Fibroblast of lung (primary cell): ENCODE measurements around the gene PCSK6. TPM values are rescaled to one million over a fixed set of nuclear protein-coding genes. Genes with fewer than 3 reads are reported as not detected.

ENCODE experiments used
- DNase-seq, 2 donors: peaks; one replicate each; pipeline versions ENCODE4 v3.0.0 to v3.0.0-alpha.2; 2010; ENCODE audit warnings: low read depth in 2 of 2
- H2AFZ ChIP-seq: 2 replicates; pipeline ENCODE4 v1.5.1; 2012; ENCODE audit warnings: low read length, control low read depth, inconsistent platforms
- H3K27ac ChIP-seq: 2 replicates; pipeline ENCODE4 v1.5.1; 2011; ENCODE audit warnings: low read length, control low read depth; ENCODE audit not compliant: insufficient read depth
- H3K27me3 ChIP-seq: 2 replicates; pipeline ENCODE4 v1.5.1; 2011; ENCODE audit warnings: mild to moderate bottlenecking, low read length; ENCODE audit not compliant: control insufficient read depth, insufficient read depth
- H3K36me3 ChIP-seq: 2 replicates; pipeline ENCODE4 v1.5.1; 2011; ENCODE audit warnings: low read length; ENCODE audit not compliant: control insufficient read depth, insufficient read depth
- H3K4me1 ChIP-seq: 2 replicates; pipeline ENCODE4 v1.5.1; 2011; ENCODE audit warnings: low read length; ENCODE audit not compliant: control insufficient read depth, insufficient read depth; ENCODE audit errors: extremely low read depth
- H3K4me2 ChIP-seq: 2 replicates; pipeline ENCODE4 v1.5.1; 2011; ENCODE audit warnings: low read length, control low read depth; ENCODE audit not compliant: insufficient read depth; ENCODE audit errors: extremely low read depth
- H3K4me3 ChIP-seq, 4 experiments: fragments of 200-600 bp in 1 of 4; sonication (generic) in 1 of 4; replicated peaks in 1 of 4; 2 replicates each; pipeline ENCODE4 v1.5.1; 2011 to 2016; ENCODE audit warnings: low read length in 4 of 4, low read depth in 3 of 4, mild to moderate bottlenecking in 3 of 4, control low read depth in 2 of 4, inconsistent platforms in 1 of 4, mixed read lengths in 1 of 4; ENCODE audit not compliant: insufficient read depth in 1 of 4; ENCODE audit errors: control extremely low read depth in 1 of 4
- H3K79me2 ChIP-seq: 2 replicates; pipeline ENCODE4 v1.5.1; 2012; ENCODE audit warnings: mild to moderate bottlenecking, low read length, inconsistent platforms; ENCODE audit not compliant: control insufficient read depth, insufficient read depth
- H3K9ac ChIP-seq: 2 replicates; pipeline ENCODE4 v1.5.1; 2011; ENCODE audit warnings: mild to moderate bottlenecking, low read length, control low read depth; ENCODE audit not compliant: insufficient read depth
- H3K9me3 ChIP-seq: 2 replicates; pipeline ENCODE4 v1.5.1; 2012; ENCODE audit warnings: low read depth, low read length; ENCODE audit not compliant: control insufficient read depth, insufficient read depth
- H4K20me1 ChIP-seq: 2 replicates; pipeline ENCODE4 v1.5.1; 2011; ENCODE audit warnings: low read length; ENCODE audit not compliant: control insufficient read depth, insufficient read depth; ENCODE audit errors: extremely low read depth
- EZH2 ChIP-seq: IDR thresholded peaks from 2 replicates; pipeline ENCODE4 v1.5.1; 2012; ENCODE audit warnings: low read length, control low read depth, mild to moderate bottlenecking; ENCODE audit errors: missing control alignments
- polyA plus RNA-seq, 2 donors: library from polyadenylated mRNA; depleted of rRNA in 1 of 2; stranded (reverse) in 1 of 2; unstranded in 1 of 2; fragments of >200 nt; gene quantifications; 2 replicates each; pipeline ENCODE4 v1.2.1, GENCODE V29; 2011 to 2012; ENCODE audit warnings: missing spikeins in 1 of 2
- total RNA-seq: library from RNA; depleted of rRNA; stranded (reverse); fragments of >200 nt; gene quantifications from 2 replicates; pipeline ENCODE4 v1.2.1, GENCODE V29; 2014
- TF ChIP-seq, protein P1 (sequence below), 2 donors: IDR thresholded peaks in 1 of 2; conservative IDR thresholded peaks in 1 of 2; 1 replicate in 1 of 2; 2 replicates in 1 of 2; pipeline ENCODE4 v1.5.1; 2011 to 2012; ENCODE audit warnings: low read length in 2 of 2, control low read depth in 1 of 2, inconsistent platforms in 1 of 2, low read depth in 1 of 2, mild to moderate bottlenecking in 1 of 2

The PCSK6 gene
- total and polyA plus RNA-seq, 2 donors (not counting 1 experiment from before 2014, with no cell fraction given), result 0.02 to 0.83 TPM

DNA sequence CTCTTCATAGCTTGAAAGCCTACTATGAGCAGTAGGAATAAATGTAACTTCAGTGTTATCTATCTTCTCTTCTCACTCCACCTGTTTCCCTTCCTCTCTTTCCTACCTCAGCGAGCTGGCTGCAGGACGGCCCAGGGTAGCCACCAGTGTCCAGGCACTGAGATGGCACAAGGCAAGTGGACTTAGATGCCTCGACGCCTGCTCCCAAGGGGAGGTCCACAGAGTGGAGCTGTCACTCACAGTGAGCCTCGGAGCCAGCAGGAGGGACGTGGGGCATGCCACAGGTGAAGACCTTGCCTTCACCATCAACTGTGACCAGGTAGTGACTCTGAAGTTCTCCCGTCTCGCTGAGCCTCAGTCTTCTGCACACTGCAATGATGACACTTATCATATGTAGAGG is 88.2 kb downstream of the PCSK6 start:
- H2AFZ ChIP-seq, result no peak overlapping the region
- no peaks in the 10 kb centered on the region for H3K36me3 ChIP-seq
- no peaks in the 10 kb centered on the region for H3K27me3 ChIP-seq
- no peaks in the 10 kb centered on the region for H3K9me3 ChIP-seq
- no peak overlapping the region for H3K4me2 ChIP-seq
- no peaks in the 10 kb centered on the region for H3K79me2 ChIP-seq
- TF ChIP-seq, protein P1, sequence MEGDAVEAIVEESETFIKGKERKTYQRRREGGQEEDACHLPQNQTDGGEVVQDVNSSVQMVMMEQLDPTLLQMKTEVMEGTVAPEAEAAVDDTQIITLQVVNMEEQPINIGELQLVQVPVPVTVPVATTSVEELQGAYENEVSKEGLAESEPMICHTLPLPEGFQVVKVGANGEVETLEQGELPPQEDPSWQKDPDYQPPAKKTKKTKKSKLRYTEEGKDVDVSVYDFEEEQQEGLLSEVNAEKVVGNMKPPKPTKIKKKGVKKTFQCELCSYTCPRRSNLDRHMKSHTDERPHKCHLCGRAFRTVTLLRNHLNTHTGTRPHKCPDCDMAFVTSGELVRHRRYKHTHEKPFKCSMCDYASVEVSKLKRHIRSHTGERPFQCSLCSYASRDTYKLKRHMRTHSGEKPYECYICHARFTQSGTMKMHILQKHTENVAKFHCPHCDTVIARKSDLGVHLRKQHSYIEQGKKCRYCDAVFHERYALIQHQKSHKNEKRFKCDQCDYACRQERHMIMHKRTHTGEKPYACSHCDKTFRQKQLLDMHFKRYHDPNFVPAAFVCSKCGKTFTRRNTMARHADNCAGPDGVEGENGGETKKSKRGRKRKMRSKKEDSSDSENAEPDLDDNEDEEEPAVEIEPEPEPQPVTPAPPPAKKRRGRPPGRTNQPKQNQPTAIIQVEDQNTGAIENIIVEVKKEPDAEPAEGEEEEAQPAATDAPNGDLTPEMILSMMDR (conservative IDR thresholded peaks at IDR 0.05 in 1 of 2, IDR thresholded peaks at IDR 0.05 in 1 of 2; ENCODE audit: low read depth in 1 of 2, low read length in 2 of 2), result no peak
- no peak for TF ChIP-seq EZH2
- no peaks in the 10 kb centered on the region for H3K4me1 ChIP-seq
- no peaks in the 10 kb centered on the region for H4K20me1 ChIP-seq
- no peak overlapping the region for H3K9ac ChIP-seq
- H3K4me3 ChIP-seq, result no peak overlapping the region
- no peak for DNase-seq
- H3K27ac ChIP-seq, result no peak overlapping the region

DNA sequence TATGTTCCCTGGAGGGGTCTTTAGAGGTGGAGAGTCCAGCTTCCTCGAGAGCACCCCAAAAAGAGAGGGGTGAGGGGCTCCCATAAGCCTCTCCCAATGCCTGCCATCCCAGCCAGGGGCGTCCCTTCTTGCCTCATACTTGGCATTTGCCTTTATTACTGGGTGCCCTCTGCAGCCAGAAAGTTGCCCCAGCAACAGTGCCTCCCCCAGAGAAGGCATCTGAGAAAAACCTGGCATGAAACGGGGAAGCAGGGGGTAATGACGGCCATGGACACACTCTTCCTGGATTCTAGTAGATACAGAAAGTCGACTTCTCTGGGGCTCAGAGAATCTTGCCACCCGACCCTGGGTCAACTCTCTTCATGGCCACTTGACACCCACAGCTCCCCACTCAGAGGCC is 90.1 kb downstream of the PCSK6 start:
- Histone ChIP-seq H3K9me3 (no peaks in the 10 kb centered on the region), H3K4me1 (no peaks in the 10 kb centered on the region), H3K27me3 (peaks cover 2% of the 10 kb centered on the region), H3K36me3 (no peaks in the 10 kb centered on the region), H3K4me3 (no peak overlapping the region), H4K20me1 (no peaks in the 10 kb centered on the region), H2AFZ (no peak overlapping the region), H3K4me2 (no peak overlapping the region), H3K79me2 (no peaks in the 10 kb centered on the region), H3K9ac (no peak overlapping the region), H3K27ac (no peak overlapping the region)
- TF ChIP-seq, protein P1 (conservative IDR thresholded peaks at IDR 0.05 in 1 of 2, IDR thresholded peaks at IDR 0.05 in 1 of 2; ENCODE audit: low read depth in 1 of 2, low read length in 2 of 2), result no peak
- TF ChIP-seq EZH2, result no peak
- no peak for DNase-seq

DNA sequence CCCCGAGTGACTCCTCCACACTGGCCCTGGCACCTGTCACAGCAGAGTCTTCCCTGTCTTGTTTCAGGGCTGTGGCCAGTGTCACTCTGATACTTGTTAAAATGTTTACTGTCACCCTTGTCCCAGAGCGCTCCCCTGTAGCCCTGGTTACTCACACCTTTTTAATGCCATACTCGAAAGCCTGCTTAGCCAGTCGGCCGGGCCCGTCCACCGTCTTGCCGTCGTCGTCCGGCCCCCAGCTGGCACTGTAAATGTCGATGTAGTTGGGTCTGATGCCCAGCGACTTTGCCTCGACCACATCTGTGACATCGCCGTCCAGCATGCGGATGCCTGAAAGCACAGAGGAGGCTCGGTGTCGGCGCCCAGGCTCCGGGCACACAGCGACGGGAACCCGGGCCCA is 91.3 kb downstream of the PCSK6 start:
- Histone ChIP-seq H3K27ac (no peak overlapping the region), H3K9ac (no peak overlapping the region), H3K36me3 (no peaks in the 10 kb centered on the region), H3K9me3 (no peaks in the 10 kb centered on the region), H3K4me1 (no peaks in the 10 kb centered on the region), H4K20me1 (no peaks in the 10 kb centered on the region), H3K79me2 (no peaks in the 10 kb centered on the region), H3K27me3 (peaks cover 2% of the 10 kb centered on the region), H3K4me3 (no peak overlapping the region), H2AFZ (no peak overlapping the region), H3K4me2 (no peak overlapping the region)
- no peak for DNase-seq
- TF ChIP-seq, protein P1 (conservative IDR thresholded peaks at IDR 0.05 in 1 of 2, IDR thresholded peaks at IDR 0.05 in 1 of 2; ENCODE audit: low read depth in 1 of 2, low read length in 2 of 2), result no peak
- TF ChIP-seq EZH2, result no peak
